H1 (cell line): ENCODE measurements around the gene ACVR2A. TPM values are rescaled to one million over a fixed set of nuclear protein-coding genes. Genes with fewer than 3 reads are reported as not detected.

Experiments
- CTCF ChIA-PET: fragments of 300-600 bp; sonication (Branson Sonifier 250); formaldehyde crosslinking; loops from one replicate; lab custom pipeline; 2021; ENCODE audit not compliant: partially characterized antibody; lab: Charles Lee
- POLR2A ChIA-PET: fragments of 300-600 bp; sonication (Branson Sonifier 250); formaldehyde crosslinking; loops from one replicate; lab custom pipeline; 2021; ENCODE audit warnings: inconsistent platforms; ENCODE audit not compliant: partially characterized antibody; lab: Charles Lee
- DNase-seq, 2 experiments: peaks; one replicate each; pipeline versions ENCODE4 v3.0.0 to v3.0.0-alpha.2; 2010 to 2022; ENCODE audit warnings: low spot score in 2 of 2, low read depth in 1 of 2, mixed read lengths in 1 of 2
- FAIRE-seq: peaks from 2 replicates; lab custom pipeline; 2011; peaks lifted over from hg19 to GRCh38; lab: Jason Lieb, UNC
- H2AFZ ChIP-seq: 2 replicates; pipeline ENCODE4 v1.8.1; 2012; ENCODE audit warnings: low read length, inconsistent platforms
- H2AK5ac ChIP-seq: 2 replicates; pipeline ENCODE4 v1.6.1; 2013; ENCODE audit warnings: low read depth, low read length
- H2BK120ac ChIP-seq: replicated peaks from 2 replicates; pipeline ENCODE3; 2013; ENCODE audit warnings: low read depth, low read length, inconsistent platforms
- H2BK12ac ChIP-seq: 2 replicates; pipeline ENCODE4 v1.6.1; 2013; ENCODE audit warnings: low read depth, low read length
- H2BK15ac ChIP-seq: 2 replicates; pipeline ENCODE4 v1.6.1; 2013; ENCODE audit warnings: low read length
- H2BK20ac ChIP-seq: 2 replicates; pipeline ENCODE4 v1.6.1; 2013; ENCODE audit warnings: low read length
- H2BK5ac ChIP-seq: 2 replicates; pipeline ENCODE4 v1.6.1; 2013; ENCODE audit warnings: low read depth, low read length
- H3K14ac ChIP-seq: 2 replicates; pipeline ENCODE4 v1.6.1; 2013; ENCODE audit warnings: inconsistent platforms; ENCODE audit not compliant: insufficient read length
- H3K18ac ChIP-seq: 2 replicates; pipeline ENCODE4 v1.6.1; 2013; ENCODE audit warnings: low read length; ENCODE audit errors: extremely low read depth
- H3K23ac ChIP-seq: 2 replicates; pipeline ENCODE4 v1.6.1; 2013; ENCODE audit warnings: inconsistent platforms; ENCODE audit not compliant: insufficient read length
- H3K23me2 ChIP-seq: 2 replicates; pipeline ENCODE4 v1.6.1; 2013; ENCODE audit warnings: low read depth, low read length
- H3K27ac ChIP-seq: 2 replicates; pipeline ENCODE4 v1.6.1; 2011; ENCODE audit warnings: low read depth, low read length, inconsistent platforms
- H3K27me3 ChIP-seq, 4 experiments: replicated peaks in 1 of 4; 1 replicate in 1 of 4; 2 replicates in 3 of 4; pipeline versions ENCODE4 v1.6.1 to v1.8.1; 2011 to 2013; ENCODE audit warnings: low read length in 3 of 4, mild to moderate bottlenecking in 3 of 4, inconsistent platforms in 2 of 4, mixed read lengths in 2 of 4, moderate library complexity in 1 of 4; ENCODE audit not compliant: control insufficient read depth in 3 of 4, insufficient read depth in 3 of 4; ENCODE audit errors: extremely low read depth in 1 of 4
- H3K36me3 ChIP-seq, 4 experiments: 2 replicates each; pipeline versions ENCODE4 v1.6.1 to v1.8.1; 2011 to 2013; ENCODE audit warnings: mild to moderate bottlenecking in 4 of 4, low read length in 3 of 4, moderate library complexity in 2 of 4, control low read depth in 1 of 4, inconsistent platforms in 1 of 4; ENCODE audit not compliant: insufficient read depth in 4 of 4, control insufficient read depth in 2 of 4
- H3K4ac ChIP-seq: replicated peaks from 2 replicates; pipeline ENCODE3; 2013; ENCODE audit warnings: low read length, low read depth, mixed read lengths, inconsistent platforms; ENCODE audit not compliant: insufficient read length
- H3K4me1 ChIP-seq, 4 experiments: replicated peaks in 1 of 4; 1 replicate in 1 of 4; 2 replicates in 3 of 4; pipeline versions ENCODE4 v1.6.1 to v1.8.1; 2011 to 2013; ENCODE audit warnings: low read length in 3 of 4, inconsistent platforms in 2 of 4, mixed read lengths in 1 of 4; ENCODE audit not compliant: insufficient read depth in 4 of 4, control insufficient read depth in 3 of 4
- H3K4me2 ChIP-seq, 2 experiments: 2 replicates each; pipeline versions ENCODE4 v1.6.1 to v1.8.1; 2011 to 2013; ENCODE audit warnings: low read depth in 2 of 2, low read length in 2 of 2, control low read depth in 1 of 2, inconsistent platforms in 1 of 2, mild to moderate bottlenecking in 1 of 2; ENCODE audit not compliant: insufficient read depth in 1 of 2
- H3K4me3 ChIP-seq, 4 experiments: fragments of 200-600, 300-600 bp in 1 of 4; sonication (generic), shearing (Covaris generic), sonication (Bioruptor Twin) in 1 of 4; 2 replicates each; pipeline versions ENCODE4 v1.5.1 to v1.8.1; 2011 to 2016; ENCODE audit warnings: low read length in 4 of 4, low read depth in 3 of 4, control low read depth in 2 of 4, inconsistent platforms in 2 of 4, mild to moderate bottlenecking in 2 of 4, mixed read lengths in 1 of 4, moderate library complexity in 1 of 4; ENCODE audit not compliant: insufficient read depth in 2 of 4; ENCODE audit errors: extremely low read depth in 1 of 4
- H3K56ac ChIP-seq: replicated peaks from 2 replicates; pipeline ENCODE3; 2013; ENCODE audit warnings: low read depth, mild to moderate bottlenecking, mixed read lengths, low read length, inconsistent platforms; ENCODE audit not compliant: insufficient read length
- H3K79me1 ChIP-seq: 2 replicates; pipeline ENCODE4 v1.6.1; 2013; ENCODE audit warnings: low read depth, low read length, control low read depth
- H3K79me2 ChIP-seq, 2 experiments: 2 replicates each; pipeline versions ENCODE4 v1.6.1 to v1.8.1; 2012 to 2013; ENCODE audit warnings: low read length in 2 of 2, mild to moderate bottlenecking in 2 of 2, inconsistent platforms in 1 of 2; ENCODE audit not compliant: insufficient read depth in 2 of 2, control insufficient read depth in 1 of 2
- H3K9ac ChIP-seq, 4 experiments: replicated peaks in 1 of 4; 1 replicate in 1 of 4; 2 replicates in 3 of 4; pipeline versions ENCODE4 v1.6.1 to v1.8.1; 2011 to 2013; ENCODE audit warnings: low read depth in 3 of 4, low read length in 3 of 4, control low read depth in 2 of 4, mild to moderate bottlenecking in 2 of 4, moderate library complexity in 2 of 4, inconsistent platforms in 1 of 4; ENCODE audit errors: extremely low read depth in 1 of 4
- H3K9me3 ChIP-seq, 2 experiments: 2 replicates each; pipeline versions ENCODE4 v1.6.1 to v1.8.1; 2012 to 2013; ENCODE audit warnings: mild to moderate bottlenecking in 2 of 2, moderate library complexity in 2 of 2, control low read depth in 1 of 2, inconsistent platforms in 1 of 2, low read depth in 1 of 2, low read length in 1 of 2, mixed read lengths in 1 of 2; ENCODE audit not compliant: insufficient read depth in 2 of 2
- H4K20me1 ChIP-seq, 2 experiments: replicated peaks in 1 of 2; 2 replicates each; pipeline versions ENCODE3 to v1.8.1; 2011 to 2013; ENCODE audit warnings: inconsistent platforms in 2 of 2, low read length in 2 of 2, mild to moderate bottlenecking in 1 of 2; ENCODE audit not compliant: insufficient read depth in 2 of 2, control insufficient read depth in 1 of 2
- H4K5ac ChIP-seq: 2 replicates; pipeline ENCODE4 v1.6.1; 2013; ENCODE audit warnings: low read length, low read depth, mixed read lengths, inconsistent platforms; ENCODE audit not compliant: insufficient read length
- H4K8ac ChIP-seq: 2 replicates; pipeline ENCODE4 v1.8.0; 2013; ENCODE audit warnings: mild to moderate bottlenecking, moderate library complexity, low read length, inconsistent platforms; ENCODE audit not compliant: insufficient read depth; ENCODE audit errors: extremely low read depth
- H4K91ac ChIP-seq: replicated peaks from 2 replicates; pipeline ENCODE3; 2013; ENCODE audit warnings: low read length, mixed read lengths, inconsistent platforms; ENCODE audit not compliant: insufficient read length
- BACH1 ChIP-seq: IDR thresholded peaks from 2 replicates; pipeline ENCODE4 v1.6.1; 2012; ENCODE audit warnings: low read length, improper control_type of control experiment
- E2F6 ChIP-seq: IDR thresholded peaks from 2 replicates; pipeline ENCODE4 v1.6.1; 2012; ENCODE audit warnings: inconsistent platforms
- FOSL1 ChIP-seq: IDR thresholded peaks from 2 replicates; pipeline ENCODE4 v1.6.1; 2011; ENCODE audit warnings: mild to moderate bottlenecking, low read depth, low read length, moderate library complexity; ENCODE audit not compliant: insufficient read depth
- GTF2F1 ChIP-seq: IDR thresholded peaks from 2 replicates; pipeline ENCODE4 v1.6.1; 2012; ENCODE audit warnings: low read depth, low read length, improper control_type of control experiment, borderline replicate concordance
- HDAC2 ChIP-seq, 2 experiments: fragments of 300-600 bp in 1 of 2; sonication (generic) in 1 of 2; IDR thresholded peaks; 2 replicates each; pipeline ENCODE4 v1.6.1; 2011 to 2012; ENCODE audit warnings: low read depth in 2 of 2, low read length in 2 of 2, mild to moderate bottlenecking in 2 of 2, moderate library complexity in 2 of 2, borderline replicate concordance in 1 of 2, inconsistent platforms in 1 of 2
- HDAC6 ChIP-seq: IDR thresholded peaks from one replicate; pipeline ENCODE4 v1.7.1; 2012; ENCODE audit warnings: low read depth, mild to moderate bottlenecking, inconsistent platforms, low read length, moderate library complexity
- KDM4A ChIP-seq: IDR thresholded peaks from one replicate; pipeline ENCODE4 v1.7.1; 2012; ENCODE audit warnings: low read depth, mild to moderate bottlenecking, moderate library complexity, low read length, inconsistent platforms; ENCODE audit not compliant: severe bottlenecking
- PHF8 ChIP-seq: fragments of 200-600 bp; sonication (generic); conservative IDR thresholded peaks from 2 replicates; pipeline ENCODE4 v1.7.1; 2012; ENCODE audit warnings: low read depth, mild to moderate bottlenecking, inconsistent platforms, low read length, moderate library complexity
- POU5F1 ChIP-seq: IDR thresholded peaks from 2 replicates; pipeline ENCODE4 v1.6.1; 2011; ENCODE audit warnings: low read depth, mild to moderate bottlenecking, low read length, moderate library complexity
- SIX5 ChIP-seq: IDR thresholded peaks from 2 replicates; pipeline ENCODE4 v1.6.1; 2011; ENCODE audit warnings: mild to moderate bottlenecking, low read depth, low read length
- SRF ChIP-seq: IDR thresholded peaks from 2 replicates; pipeline ENCODE4 v1.6.1; 2011; ENCODE audit warnings: mild to moderate bottlenecking, low read depth, low read length, moderate library complexity
- SUZ12 ChIP-seq: fragments of 200-600 bp; sonication (generic); IDR thresholded peaks from 2 replicates; pipeline ENCODE4 v1.6.1; 2012; ENCODE audit warnings: mild to moderate bottlenecking, inconsistent platforms, low read length, moderate library complexity, mixed read lengths
- TBP ChIP-seq: IDR thresholded peaks from 2 replicates; pipeline ENCODE4 v1.6.1; 2011; ENCODE audit warnings: low read depth, low read length, improper control_type of control experiment
- YY1 ChIP-seq: IDR thresholded peaks from 2 replicates; pipeline ENCODE4 v1.6.1; 2011; ENCODE audit warnings: low read depth, mild to moderate bottlenecking, low read length
- WGBS, 2 experiments: shearing (Covaris generic) in 1 of 2; methylation state at CpG; one replicate each; pipeline versions ENCODE4 v1.1.6 to v1.1.7; 2013 to 2015; ENCODE audit warnings: low lambda C conversion rate in 2 of 2, mixed read lengths in 2 of 2, inconsistent platforms in 1 of 2, low coverage in 1 of 2, missing lambda C conversion rate in 1 of 2; ENCODE audit not compliant: insufficient replicate concordance in 2 of 2, insufficient coverage in 1 of 2, insufficient read length in 1 of 2; ENCODE audit errors: extremely low coverage in 1 of 2, missing lambda C conversion rate in 1 of 2; 5-methylcytosine and 5-hydroxymethylcytosine counted together
- polyA plus RNA-seq, 7 experiments: library from polyadenylated mRNA; depleted of rRNA in 3 of 7; stranded (reverse) in 5 of 7; unstranded in 2 of 7; fragments of >200 nt in 5 of 7; fragments of 200-250 nt in 2 of 7; gene quantifications; 1 replicate in 5 of 7; 2 replicates in 1 of 7; 4 replicates in 1 of 7; pipeline versions ENCODE4 v1.2.1 to v1.2.3, GENCODE V29; 2011 to 2013; ENCODE audit warnings: missing spikeins in 2 of 7, mixed read lengths in 2 of 7
- total RNA-seq: library from RNA; stranded (reverse); fragmentation: NEBNext Ultra II Directional; extraction: Animal tissue kit (Norgen Biotek cat#: 25700); gene quantifications from 2 replicates; pipeline ENCODE4 v1.2.1, GENCODE V29; 2021

The ACVR2A gene
- total and polyA plus RNA-seq, 2 of the 8 experiments (the other 6 are each of a cell fraction or from before 2014, with no cell fraction given), result 3.4 to 18.1 TPM

- FAIRE-seq (no peak), DNase-seq (no peak)
- Histone ChIP-seq H3K56ac (no peak overlapping the region), H3K4me3 (no peak overlapping the region), H3K79me1 (no peaks in the 10 kb centered on the region), H2BK12ac (no peak overlapping the region), H2BK120ac (no peak overlapping the region), H3K23ac (no peak overlapping the region), H3K9ac (no peak overlapping the region), H3K23me2 (no peaks in the 10 kb centered on the region), H3K14ac (no peak overlapping the region), H3K36me3 (peaks cover 0 to 23% (median 1%) of the 10 kb centered on the region in 4 experiments; a peak in 2 of 8 replicates), H2AK5ac (no peak overlapping the region), H3K18ac (no peak overlapping the region), H3K4ac (no peak overlapping the region), H2BK15ac (no peak overlapping the region), H4K91ac (no peak overlapping the region), H2BK20ac (no peak overlapping the region), H4K8ac (no peak overlapping the region), H4K20me1 (no peaks in the 10 kb centered on the region), H4K5ac (no peak overlapping the region), H3K79me2 (no peaks in the 10 kb centered on the region), H2BK5ac (no peak overlapping the region), H3K27ac (no peak overlapping the region), H3K27me3 (no peaks in the 10 kb centered on the region), H3K4me1 (no peaks in the 10 kb centered on the region), H2AFZ (no peak overlapping the region), H3K9me3 (no peaks in the 10 kb centered on the region), H3K4me2 (no peak overlapping the region)
- POLR2A ChIA-PET, result no interaction called here
- 100% methylated on average over 1 of the region's 1 CpG; no CpG with 5 or more reads in 1 of the 2 experiments for WGBS, 2 experiments
- CTCF ChIA-PET, result interaction anchor here (0.6 to 1.5 kb wide), 3 partner anchors 9 to 313 kb away, joined by 3 to 6 read pairs (median 5); no protein-coding TSS in a partner anchor
- TF ChIP-seq HDAC6 (no peak), SUZ12 (no peak), HDAC2 (IDR thresholded peaks at IDR 0.05; ENCODE audit: borderline replicate concordance in 1 of 2, low read depth in 2 of 2, low read length in 2 of 2) (no peak), PHF8 (no peak), FOSL1 (no peak), GTF2F1 (no peak), BACH1 (no peak), YY1 (no peak), TBP (no peak), POU5F1 (no peak), KDM4A (no peak), SRF (no peak), SIX5 (no peak), E2F6 (no peak)
Measured at GRCh38 chr2:147945660-147946059, 100.8 kb downstream of the ACVR2A start.
